Measurements from ENCODE around the gene UNC5A. TPM values are rescaled to one million over a fixed set of nuclear protein-coding genes. Genes with fewer than 3 reads are reported as not detected.

The UNC5A gene
- total RNA-seq, 4 donors from 2014 or later: 0.34 to 0.67 (median 0.67) TPM; not detected in 1

GRCh38 chr5:176825957-176826356, 15.6 kb downstream of the UNC5A start:
- no peak for DNase-seq
- 70 to 72% methylated on average over 4 of the region's 4 CpGs for WGBS, 2 donors
- TF ChIP-seq, protein P1, sequence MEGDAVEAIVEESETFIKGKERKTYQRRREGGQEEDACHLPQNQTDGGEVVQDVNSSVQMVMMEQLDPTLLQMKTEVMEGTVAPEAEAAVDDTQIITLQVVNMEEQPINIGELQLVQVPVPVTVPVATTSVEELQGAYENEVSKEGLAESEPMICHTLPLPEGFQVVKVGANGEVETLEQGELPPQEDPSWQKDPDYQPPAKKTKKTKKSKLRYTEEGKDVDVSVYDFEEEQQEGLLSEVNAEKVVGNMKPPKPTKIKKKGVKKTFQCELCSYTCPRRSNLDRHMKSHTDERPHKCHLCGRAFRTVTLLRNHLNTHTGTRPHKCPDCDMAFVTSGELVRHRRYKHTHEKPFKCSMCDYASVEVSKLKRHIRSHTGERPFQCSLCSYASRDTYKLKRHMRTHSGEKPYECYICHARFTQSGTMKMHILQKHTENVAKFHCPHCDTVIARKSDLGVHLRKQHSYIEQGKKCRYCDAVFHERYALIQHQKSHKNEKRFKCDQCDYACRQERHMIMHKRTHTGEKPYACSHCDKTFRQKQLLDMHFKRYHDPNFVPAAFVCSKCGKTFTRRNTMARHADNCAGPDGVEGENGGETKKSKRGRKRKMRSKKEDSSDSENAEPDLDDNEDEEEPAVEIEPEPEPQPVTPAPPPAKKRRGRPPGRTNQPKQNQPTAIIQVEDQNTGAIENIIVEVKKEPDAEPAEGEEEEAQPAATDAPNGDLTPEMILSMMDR (IDR thresholded peaks at IDR 0.05): no peak
- TF ChIP-seq POLR2A (IDR thresholded peaks at IDR 0.05): no peak
- Histone ChIP-seq H3K36me3 (no peaks in the 10 kb centered on the region), H3K27me3 (no peaks in the 10 kb centered on the region), H3K27ac (no peak overlapping the region), H3K4me3 (replicated peaks in 1 of 3) (no peak overlapping the region), H3K9me3 (no peaks in the 10 kb centered on the region), H3K4me1 (no peaks in the 10 kb centered on the region)
- intact Hi-C loops (cut with DNase I): no loop called here

DNA sequence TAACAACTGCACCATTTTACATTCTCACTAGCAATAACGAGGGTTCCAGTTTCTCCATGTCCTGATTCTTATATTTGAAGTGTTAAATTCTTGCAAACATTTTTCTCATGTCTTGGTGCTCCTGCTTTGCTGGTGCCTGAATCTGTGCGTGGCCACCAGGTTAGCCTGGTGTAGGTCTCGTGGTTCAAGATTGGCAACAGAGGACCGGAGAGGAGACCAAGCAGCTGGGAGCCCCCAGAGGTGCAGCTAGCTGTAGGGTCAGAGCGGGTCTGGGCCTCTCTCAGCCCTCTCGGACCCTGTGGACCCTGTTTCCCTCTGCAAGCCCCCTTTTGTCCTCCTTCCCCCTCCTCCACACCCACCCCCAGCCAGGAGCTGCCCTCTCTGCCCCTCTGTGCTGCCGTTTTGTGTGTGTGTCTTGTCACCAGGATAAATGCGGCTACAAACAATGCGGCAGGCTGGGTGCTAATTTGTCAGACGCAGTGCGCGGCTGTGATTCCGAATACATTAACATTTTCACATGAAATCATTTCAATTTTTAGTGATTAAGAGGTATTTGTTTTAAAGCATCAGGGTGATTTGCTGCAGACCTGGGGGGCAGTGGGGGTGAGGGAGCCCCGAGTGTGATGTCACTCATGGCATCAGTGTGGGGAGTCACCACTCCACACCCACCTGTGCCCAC, 17.5 kb downstream of the UNC5A start:
- TF ChIP-seq POLR2A (IDR thresholded peaks at IDR 0.05): no peak
- TF ChIP-seq, protein P1 (IDR thresholded peaks at IDR 0.05): no peak
- Histone ChIP-seq H3K4me3 (replicated peaks in 1 of 3) (no peak overlapping the region), H3K27me3 (no peaks in the 10 kb centered on the region), H3K36me3 (no peaks in the 10 kb centered on the region), H3K4me1 (no peaks in the 10 kb centered on the region), H3K9me3 (no peaks in the 10 kb centered on the region), H3K27ac (no peak overlapping the region)
- no peak for DNase-seq
- 83 to 84% methylated on average over 14 of the region's 14 CpGs for WGBS, 2 donors
- intact Hi-C loops (cut with DNase I): no loop called here

DNA sequence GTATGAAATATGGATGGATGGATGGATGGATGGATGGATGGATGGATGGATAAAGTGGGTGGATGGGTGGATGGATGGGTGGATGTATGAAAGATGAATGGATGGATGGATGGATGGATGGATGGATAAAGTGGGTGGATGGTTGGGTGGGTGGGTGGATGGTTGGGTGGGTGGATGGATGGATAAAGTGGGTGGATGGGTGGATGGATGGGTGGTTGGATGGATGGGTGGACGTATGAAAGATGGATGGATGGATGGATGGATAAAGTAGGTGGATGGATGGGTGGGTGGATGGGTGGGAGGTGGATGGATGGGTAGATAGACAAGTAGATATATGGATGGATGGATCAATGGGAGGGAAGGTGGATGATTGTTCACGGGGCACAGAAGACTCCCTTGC, 19.0 kb downstream of the UNC5A start:
- Histone ChIP-seq H3K4me3 (replicated peaks in 1 of 3) (no peak overlapping the region), H3K27me3 (no peaks in the 10 kb centered on the region), H3K4me1 (no peaks in the 10 kb centered on the region), H3K9me3 (no peaks in the 10 kb centered on the region), H3K36me3 (no peaks in the 10 kb centered on the region), H3K27ac (no peak overlapping the region)
- no peak for DNase-seq
- intact Hi-C loops (cut with DNase I): no loop called here
- TF ChIP-seq, protein P1 (IDR thresholded peaks at IDR 0.05): no peak
- no peak for TF ChIP-seq POLR2A (IDR thresholded peaks at IDR 0.05)
- WGBS, 2 donors: 88 to 89% methylated on average over 2 of the region's 2 CpGs

DNA sequence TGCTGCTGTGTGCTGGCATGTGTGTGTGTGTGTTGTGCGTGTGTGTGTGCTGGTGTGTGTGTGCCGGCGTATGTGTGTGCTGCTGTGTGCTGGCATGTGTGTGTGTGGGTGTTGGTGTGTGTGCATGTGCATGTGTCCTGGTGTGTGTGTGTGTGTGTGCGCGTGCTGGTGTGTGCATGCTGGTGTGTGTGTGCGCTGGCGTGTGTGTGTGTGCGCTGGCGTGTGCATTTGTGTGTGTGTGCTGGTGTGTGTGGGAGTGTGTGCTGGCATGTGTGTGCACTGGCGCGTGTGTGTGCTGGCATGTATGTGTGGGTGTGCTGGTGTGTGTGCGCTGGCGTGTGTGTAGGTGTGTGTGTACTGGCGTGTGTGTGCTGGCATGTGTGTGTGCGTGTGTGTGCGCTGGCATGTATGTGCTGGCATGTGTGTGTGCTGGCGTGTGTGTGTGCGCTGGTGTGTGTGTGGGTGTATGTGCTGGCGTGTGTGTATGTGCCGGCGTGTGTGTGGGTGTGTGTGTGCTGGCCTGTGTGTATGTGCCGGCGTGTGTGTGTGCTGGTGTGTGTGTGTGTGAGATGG, 20.1 kb downstream of the UNC5A start:
- no peaks in the 10 kb centered on the region for H3K27me3 ChIP-seq
- H3K36me3 ChIP-seq: no peaks in the 10 kb centered on the region
- no peaks in the 10 kb centered on the region for H3K4me1 ChIP-seq
- H3K27ac ChIP-seq: no peak overlapping the region
- H3K4me3 ChIP-seq (replicated peaks in 1 of 3): no peak overlapping the region
- TF ChIP-seq, protein P1 (IDR thresholded peaks at IDR 0.05): no peak
- TF ChIP-seq POLR2A (IDR thresholded peaks at IDR 0.05): no peak
- 89% methylated on average over 22 to 23 of the region's 23 CpGs for WGBS, 2 donors
- no peak for DNase-seq
- no peaks in the 10 kb centered on the region for H3K9me3 ChIP-seq
- intact Hi-C loops (cut with DNase I): no loop called here

DNA sequence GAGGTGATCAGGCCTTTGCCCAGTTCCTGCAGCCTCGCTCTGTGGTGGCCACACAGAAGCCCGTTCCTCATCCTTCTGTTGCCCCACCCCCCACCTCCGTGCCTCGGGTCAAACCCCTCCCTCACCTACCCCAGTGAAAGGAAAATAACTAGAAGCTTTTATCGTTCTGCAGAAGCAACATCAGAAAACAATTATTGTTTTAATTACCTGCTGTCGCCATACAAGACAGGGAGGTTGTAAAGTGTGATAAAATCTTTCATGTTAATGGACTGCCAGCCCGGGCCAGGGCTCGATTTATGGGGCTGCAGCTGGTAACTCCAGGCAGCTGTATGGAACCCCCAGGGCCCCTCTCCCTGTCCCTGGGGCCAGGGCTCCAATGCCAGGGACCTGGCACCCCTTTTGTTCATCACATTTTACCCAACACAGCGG, 20.6 kb downstream of the UNC5A start:
- Histone ChIP-seq H3K27ac (no peak overlapping the region), H3K9me3 (no peaks in the 10 kb centered on the region), H3K4me1 (no peaks in the 10 kb centered on the region), H3K36me3 (no peaks in the 10 kb centered on the region), H3K4me3 (replicated peaks in 1 of 3) (no peak overlapping the region), H3K27me3 (no peaks in the 10 kb centered on the region)
- 41 to 44% methylated on average over 8 to 9 of the region's 9 CpGs for WGBS, 2 donors
- TF ChIP-seq, protein P1 (IDR thresholded peaks at IDR 0.05): no peak
- TF ChIP-seq POLR2A (IDR thresholded peaks at IDR 0.05): no peak
- DNase-seq: no peak
- intact Hi-C loops (cut with DNase I): no loop called here
